ENCODE data around the gene FOXQ1.
"Not testable (repeated sequence)": the region's sequence is repeated elsewhere in the genome, so short reads cannot be mapped to it uniquely, and the experiment has no call there.

FOXQ1 gene

DNA sequence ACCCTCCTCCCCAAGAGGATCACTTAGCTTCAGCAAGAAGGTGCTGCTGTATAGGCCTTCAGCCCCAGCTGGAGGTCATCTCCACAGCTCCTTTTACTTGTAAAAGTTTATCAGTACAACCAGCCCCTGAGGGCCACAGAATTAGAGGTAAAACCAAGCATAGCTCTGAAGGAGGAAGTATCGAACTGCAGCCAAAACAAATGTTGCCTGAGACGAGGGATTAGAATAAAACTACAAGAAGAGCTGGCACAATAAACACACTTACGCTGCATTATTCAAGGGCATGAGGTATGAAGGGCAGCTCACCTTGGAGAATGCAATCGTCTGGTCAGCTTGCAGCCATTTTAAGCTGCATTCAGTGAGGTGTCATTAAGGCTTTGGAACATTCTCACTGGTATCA is 21.1 kb upstream of the FOXQ1 start:
- DNase-seq (ENCODE audit: low spot score), result no peak

DNA sequence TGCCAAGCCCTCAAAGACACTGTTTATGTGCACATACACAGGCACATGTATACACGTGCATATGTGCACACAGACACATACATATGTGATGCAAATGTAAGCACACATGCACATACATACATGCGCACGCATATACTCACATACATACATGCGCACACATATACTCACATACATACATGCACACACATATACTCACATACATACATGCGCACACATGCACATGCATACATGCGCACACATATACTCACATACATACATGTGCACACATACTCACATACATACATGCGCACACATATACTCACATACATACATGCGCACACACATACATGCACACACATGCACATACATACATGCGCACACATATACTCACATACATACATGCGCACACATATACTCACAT is 20.5 kb upstream of the FOXQ1 start:
- no peak for DNase-seq (ENCODE audit: low spot score)

DNA sequence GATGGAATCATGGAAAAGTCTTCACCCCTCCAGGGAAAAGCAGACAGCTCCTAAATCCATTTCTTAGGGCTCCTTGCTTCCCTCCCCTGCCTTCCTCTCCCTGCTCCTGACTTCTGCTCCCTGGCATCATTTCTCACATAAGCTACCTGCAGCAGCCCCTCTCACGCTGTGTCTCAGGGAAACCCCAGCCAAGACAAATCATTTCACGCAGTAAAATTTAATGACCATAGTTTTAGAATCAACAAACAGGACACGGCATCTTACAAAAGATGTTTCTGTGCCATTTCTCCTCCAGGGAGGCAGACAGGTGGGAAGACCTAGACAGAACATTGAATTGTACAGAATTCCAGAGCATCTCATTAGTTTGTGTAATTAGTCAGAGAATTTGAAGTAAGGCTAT is 16.5 kb upstream of the FOXQ1 start:
- no peak for DNase-seq (ENCODE audit: low spot score)

DNA sequence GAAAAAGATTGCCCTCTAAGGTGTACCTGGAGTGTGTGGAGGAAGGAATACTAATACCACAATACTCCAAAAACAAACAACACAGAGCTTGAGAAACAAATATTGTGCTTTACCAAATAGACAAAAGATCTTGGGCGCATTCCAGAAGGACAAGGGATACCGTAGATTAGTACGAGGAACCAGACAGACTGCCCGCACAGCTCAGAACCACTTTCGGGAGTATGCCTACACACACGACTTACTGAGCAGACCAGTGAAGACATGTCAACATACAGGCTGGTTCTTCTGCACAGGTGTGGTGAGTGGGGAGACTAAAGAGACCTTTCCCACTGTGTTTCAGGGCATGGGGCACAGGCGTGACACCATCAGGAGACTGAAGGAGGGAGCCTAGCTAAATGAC is 15.8 kb upstream of the FOXQ1 start:
- DNase-seq (ENCODE audit: low spot score), result no peak

DNA sequence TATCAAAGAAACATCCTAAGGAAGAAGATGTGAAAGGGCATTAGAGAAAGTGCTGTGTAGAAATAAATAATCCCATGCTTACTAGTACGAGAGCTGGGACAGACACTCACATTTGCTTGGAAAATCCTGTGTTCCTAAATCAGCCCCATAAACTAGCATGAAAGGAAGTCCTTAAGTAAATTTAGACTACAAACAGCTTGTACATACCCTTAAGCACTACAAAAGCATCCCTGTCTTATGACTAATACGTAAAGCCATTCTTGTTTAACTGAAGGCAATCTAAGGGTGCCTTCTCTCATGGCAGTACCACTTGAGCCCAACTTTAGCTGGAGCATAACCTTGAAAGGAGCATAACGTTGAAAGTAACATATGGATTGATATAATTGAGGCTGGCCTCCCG is 15.4 kb upstream of the FOXQ1 start:
- no peak for DNase-seq (ENCODE audit: low spot score)

DNA sequence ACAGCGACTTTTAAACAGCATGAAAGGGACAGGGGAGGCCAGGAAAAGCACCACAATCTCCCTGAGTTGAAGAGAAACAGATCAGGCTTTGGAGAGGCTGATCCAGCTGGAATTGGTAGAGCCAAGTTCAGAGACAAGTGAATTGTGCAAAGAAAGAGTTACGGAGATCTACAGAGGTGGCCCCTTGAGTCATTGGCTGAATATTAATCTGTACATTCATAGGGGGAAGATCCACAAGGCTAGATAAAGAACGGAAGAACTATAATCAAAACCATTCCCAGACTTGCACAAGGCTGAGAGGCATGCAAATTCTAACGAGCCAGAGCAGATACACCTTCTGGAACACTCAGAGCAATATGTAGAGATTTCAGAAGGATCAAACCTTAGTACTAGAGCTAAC is 14.2 kb upstream of the FOXQ1 start:
- DNase-seq (ENCODE audit: low spot score), result no peak

DNA sequence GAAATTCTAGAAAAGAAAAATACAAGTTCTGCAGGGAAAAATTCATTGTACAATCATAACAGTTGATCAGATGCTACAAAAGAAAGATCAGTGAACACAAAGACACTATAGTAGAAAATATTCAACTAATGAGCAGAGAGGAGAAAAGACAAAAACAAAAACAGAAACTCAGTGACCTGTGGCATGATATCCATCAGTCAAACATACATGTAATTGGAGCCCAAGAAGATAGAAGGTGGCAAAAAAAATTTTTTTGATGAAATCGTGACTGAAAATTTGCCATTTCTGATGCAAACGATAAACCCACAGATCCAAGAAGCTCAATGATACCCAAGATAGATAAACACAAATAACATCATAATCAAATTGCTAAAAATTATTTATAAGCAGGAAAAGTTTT is 13.1 kb upstream of the FOXQ1 start:
- DNase-seq (ENCODE audit: low spot score), result no peak

DNA sequence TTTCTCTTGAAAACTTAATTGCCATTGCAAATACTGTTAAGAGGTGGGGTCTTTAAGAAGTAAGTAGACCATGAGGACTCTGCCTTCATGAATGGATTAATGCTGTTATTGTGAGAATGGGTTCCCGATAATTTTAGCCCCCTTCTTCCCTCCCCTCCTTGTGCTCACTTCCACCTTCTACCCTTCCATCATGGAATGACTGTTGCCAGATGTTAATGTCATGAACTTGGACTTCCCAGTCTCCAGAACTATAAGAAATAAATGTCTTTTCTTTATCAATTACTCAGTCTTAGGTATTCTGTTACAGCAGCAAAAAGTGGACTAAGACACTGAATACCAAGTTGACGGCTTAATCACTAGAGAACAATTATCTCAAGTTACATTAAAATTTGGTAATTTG is 5.8 kb upstream of the FOXQ1 start:
- no peak for DNase-seq (ENCODE audit: low spot score)

DNA sequence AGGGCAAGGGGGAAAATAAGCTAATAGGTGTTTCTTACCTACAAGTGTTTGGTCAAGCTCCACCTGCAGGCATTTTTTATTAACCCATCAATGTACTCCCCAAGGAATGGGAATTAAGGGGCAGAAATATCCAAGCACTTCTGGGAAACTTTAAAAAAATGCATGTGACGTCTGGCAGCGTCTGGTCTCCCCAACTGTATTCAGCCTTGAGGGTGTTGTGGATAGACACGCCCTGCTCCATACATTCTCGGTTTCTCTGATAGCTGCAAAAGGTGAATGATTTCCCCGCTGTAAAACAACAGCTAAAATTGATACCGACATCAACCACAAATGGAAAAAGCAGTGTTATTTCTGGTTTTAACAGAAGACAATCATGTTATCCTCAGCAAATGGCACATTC is 2.5 kb upstream of the FOXQ1 start:
- no peak for DNase-seq (ENCODE audit: low spot score)

DNA sequence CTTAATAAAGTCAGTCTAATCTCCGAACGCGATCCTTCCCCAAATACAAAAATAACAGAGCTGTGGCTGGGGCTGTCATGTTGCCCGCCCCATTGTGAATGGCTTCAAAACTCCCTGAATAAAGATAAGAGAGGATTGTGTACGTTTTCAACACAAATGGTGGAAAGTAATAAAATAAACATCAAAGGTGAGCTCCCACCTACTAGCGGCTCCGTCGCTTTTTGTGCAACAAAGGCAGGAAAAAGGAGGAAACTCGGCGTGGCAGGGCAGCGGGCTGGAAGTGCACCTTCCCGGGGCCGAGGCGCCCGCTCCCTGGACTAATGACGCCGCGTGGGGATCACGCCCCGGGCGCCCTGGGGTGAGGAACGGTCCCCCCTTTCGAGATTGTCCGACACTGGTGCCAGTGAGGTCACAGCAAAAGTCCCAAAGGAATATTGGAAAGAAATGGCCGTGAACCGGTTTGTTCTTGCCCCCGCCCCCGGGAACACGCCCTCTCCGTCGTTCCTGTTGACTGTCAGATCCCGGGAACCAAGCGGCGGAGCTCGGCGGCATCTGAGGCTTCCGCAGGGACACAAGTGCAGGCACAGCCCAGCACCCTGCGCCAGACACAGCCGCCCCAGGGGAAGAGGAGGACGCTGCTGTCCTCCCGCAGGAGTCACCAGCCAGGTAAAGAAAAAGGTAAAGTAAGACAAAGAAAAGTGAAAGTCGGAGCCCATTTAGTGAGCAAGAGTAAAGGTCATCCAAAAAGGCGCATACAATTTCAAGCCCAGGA is 1.1 kb upstream of the FOXQ1 start:
- DNase-seq (ENCODE audit: low spot score), result no peak

DNA sequence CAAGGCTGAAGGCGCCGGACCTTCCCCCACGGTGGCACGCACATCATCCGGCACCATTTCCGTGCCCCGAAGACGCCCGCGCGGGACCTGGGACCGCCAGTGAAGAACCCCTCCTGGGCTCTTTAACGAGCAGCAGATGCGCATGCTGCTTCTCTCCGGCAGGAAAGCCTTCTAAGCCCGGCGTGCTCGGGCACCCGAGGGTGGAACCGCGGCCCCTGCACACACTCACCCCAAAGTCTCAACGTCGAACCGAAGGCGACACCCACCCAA is 240 bp downstream of the FOXQ1 start:
- no peak for DNase-seq (ENCODE audit: low spot score)

DNA sequence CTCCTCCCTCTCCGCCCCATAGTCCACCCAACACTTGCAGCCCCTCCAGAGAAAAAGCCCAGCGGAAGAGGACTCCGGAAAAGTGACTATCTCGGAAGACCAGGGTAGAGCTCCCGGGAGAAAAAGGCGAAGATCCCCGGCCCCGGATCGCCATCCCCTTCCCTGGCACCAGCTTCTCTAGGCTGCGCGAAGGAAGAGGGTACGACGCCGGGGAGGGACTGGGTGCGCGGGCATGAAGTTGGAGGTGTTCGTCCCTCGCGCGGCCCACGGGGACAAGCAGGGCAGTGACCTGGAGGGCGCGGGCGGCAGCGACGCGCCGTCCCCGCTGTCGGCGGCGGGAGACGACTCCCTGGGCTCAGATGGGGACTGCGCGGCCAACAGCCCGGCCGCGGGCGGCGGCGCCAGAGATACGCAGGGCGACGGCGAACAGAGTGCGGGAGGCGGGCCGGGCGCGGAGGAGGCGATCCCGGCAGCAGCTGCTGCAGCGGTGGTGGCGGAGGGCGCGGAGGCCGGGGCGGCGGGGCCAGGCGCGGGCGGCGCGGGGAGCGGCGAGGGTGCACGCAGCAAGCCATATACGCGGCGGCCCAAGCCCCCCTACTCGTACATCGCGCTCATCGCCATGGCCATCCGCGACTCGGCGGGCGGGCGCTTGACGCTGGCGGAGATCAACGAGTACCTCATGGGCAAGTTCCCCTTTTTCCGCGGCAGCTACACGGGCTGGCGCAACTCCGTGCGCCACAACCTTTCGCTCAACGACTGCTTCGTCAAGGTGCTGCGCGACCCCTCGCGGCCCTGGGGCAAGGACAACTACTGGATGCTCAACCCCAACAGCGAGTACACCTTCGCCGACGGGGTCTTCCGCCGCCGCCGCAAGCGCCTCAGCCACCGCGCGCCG is 822 bp downstream of the FOXQ1 start:
- no peak for DNase-seq (ENCODE audit: low spot score)

DNA sequence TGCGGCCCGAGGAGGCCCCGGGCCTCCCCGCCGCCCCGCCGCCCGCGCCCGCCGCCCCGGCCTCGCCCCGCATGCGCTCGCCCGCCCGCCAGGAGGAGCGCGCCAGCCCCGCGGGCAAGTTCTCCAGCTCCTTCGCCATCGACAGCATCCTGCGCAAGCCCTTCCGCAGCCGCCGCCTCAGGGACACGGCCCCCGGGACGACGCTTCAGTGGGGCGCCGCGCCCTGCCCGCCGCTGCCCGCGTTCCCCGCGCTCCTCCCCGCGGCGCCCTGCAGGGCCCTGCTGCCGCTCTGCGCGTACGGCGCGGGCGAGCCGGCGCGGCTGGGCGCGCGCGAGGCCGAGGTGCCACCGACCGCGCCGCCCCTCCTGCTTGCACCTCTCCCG is 1.5 kb downstream of the FOXQ1 start:
- DNase-seq (ENCODE audit: low spot score), result no peak

DNA sequence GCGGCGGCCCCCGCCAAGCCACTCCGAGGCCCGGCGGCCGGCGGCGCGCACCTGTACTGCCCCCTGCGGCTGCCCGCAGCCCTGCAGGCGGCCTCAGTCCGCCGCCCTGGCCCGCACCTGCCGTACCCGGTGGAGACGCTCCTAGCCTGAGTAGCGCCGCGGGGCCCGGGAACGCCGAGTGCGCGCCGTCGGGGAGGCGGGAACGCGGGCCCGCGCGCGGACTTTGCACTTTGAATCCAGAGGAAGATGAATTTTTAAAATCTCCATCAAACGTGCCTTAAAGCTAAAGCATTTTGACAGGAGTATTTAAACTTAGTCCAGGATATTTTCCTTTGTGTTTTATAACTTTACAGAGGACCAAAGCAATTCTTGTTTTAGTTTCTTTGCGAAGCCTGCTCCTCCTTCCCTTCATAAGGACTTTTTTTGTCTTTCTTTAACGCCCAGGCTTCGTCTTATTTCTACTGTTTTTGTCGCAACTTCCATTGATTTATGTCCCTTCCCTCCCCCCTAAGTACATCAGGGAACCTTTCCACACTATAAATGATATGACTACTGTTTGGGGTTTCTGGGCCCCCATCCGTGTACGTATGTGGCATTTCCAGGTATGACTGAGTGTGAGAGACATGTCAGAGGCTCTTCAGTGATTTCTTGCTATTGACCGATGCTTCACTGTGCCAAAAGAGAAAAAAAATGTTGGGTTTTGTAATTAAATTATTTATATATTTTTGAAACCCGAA is 2.0 kb downstream of the FOXQ1 start:
- no peak for DNase-seq (ENCODE audit: low spot score)

DNA sequence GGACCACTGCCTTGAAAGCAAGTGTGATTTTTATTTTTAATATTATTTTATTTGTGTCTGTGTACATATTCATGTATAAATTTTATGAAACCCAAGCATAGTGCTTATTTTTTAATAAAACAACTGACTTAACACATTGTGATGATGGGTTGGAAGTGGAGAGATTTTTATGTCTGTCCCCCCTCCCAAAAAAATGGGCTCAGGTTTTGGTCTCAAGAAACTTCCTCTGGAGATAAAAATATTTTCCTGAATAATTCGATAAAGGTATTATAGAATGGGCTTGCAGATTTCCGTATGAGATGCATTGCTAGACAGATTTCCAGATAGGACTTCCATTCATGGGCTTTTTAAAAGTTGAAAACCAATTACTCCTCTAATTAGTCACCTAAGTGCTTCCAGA is 2.7 kb downstream of the FOXQ1 start:
- no peak for DNase-seq (ENCODE audit: low spot score)

DNA sequence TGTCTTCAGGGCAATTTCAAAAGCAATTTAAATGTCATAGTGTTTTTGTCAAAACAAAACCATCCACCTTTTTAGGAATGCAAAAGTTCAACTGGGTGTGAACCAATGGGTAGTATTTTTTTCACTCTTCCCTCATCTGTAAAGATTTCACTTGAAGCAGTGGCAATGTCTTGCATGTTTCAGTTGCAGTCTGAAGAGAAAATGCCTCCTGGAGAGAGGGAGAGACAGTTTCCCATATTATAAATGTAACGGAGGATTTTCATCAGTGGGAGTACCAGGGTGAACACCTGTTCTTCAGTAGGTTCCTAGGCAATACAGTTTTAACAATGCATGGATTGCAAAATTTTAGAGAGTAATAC is 3.3 kb downstream of the FOXQ1 start:
- DNase-seq (ENCODE audit: low spot score), result no peak

DNA sequence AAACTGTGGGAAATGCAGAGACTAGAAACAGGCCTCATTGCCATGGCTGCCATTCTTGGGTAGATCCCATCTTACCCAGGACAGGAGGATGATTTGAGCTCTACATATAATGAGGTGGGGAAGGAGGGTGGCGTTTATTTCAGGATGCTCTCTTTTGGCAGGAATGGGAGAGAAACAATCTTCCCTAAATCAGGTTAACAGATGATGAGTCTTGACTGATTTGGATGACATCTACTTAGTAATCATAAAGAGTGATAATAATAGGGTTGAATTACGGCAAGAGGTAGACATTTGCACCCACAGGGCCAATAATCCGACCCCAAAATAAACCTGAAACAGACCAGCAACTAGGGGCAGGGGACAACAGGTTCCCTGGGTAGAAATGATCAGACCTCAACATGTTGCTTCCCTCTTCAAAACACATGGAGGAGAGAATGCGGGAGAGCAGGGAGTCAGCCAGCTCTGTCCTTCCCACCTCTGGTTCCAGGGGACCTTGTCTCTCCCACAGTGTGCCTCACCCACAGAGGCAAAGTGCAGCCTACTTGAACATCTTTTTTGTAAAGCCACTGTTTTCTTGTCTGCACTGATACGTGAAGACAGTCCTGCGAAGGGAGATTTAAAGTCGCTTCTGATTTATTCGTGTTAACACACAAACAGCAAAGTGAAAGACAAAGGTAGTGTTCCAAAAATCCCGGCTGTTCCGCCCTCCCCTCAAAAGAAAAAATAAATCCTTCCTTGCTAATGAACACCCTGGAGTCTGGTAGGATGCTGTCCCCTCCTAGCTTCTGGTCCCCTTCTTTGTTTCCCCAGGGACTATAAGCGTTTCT is 3.9 kb downstream of the FOXQ1 start:
- DNase-seq (ENCODE audit: low spot score), result no peak

DNA sequence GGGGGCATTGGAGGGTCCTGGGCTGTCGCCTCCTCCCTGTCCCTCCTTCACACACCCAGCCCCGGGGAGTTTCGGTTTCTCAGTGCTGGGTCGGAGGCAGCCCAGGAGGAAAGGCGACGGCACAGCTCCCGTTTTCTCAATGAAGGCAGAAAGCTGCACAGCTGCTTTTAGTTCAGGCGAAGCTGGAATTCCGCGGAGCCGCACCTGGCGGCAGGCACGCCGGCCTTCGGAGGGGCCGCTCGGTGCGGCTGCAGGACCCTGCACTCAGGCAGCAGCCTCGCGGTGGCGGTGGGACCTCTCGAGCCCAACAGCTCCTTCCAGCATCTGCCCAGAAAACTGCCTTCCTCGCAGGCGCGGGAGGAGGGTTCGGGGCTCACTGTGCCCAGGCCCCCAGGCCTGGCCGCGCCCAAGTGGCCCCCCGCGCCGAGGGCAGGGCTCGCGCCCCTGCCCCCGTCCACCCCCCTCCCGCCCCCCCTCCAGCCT is 4.6 kb downstream of the FOXQ1 start:
- no peak for DNase-seq (ENCODE audit: low spot score)

DNA sequence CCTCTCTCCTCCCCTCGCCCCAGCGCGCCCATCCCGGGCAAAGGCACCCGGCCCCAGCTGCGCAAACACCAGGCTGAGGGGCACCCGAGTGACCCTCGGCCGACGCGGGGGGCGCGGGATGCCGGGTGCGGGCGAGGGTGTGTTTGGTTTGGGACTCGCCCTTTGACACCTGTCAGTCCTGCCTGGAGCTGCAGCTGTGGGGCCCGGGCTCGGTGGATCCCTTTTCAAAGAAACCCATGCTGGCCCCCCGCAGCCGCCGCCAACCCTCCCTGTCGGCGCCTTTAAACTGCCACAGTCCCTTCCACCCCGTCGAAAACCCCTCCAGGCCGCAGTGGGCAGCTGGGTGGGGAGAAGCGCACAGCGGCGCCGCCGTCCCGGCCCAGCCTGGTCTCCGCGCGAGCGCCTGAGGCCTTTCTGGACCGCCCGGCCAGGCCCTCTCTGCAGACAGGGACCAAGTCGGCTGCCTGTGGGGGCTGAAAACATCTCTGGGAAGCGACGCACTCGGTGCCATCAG is 5.5 kb downstream of the FOXQ1 start:
- DNase-seq (ENCODE audit: low spot score), result no peak

DNA sequence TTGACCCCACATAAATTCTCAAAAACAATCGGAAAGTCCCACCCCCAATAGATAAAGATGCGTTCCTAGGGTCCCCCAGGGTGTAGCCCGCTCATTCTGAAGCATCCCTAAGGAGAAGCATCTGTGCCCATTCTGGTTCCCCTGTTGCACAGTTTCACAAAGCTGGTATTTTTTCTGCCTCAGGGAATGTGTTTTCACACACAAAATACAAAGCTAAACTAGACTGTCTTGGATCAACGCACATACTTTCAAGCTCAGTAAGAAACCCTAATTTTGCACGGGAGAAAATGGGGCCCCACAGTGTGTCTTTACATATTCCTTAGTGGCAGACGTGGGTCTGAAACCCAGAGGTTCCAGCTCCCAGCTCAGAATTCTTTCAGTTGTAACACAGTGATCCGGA is 6.1 kb downstream of the FOXQ1 start:
- no peak for DNase-seq (ENCODE audit: low spot score)

DNA sequence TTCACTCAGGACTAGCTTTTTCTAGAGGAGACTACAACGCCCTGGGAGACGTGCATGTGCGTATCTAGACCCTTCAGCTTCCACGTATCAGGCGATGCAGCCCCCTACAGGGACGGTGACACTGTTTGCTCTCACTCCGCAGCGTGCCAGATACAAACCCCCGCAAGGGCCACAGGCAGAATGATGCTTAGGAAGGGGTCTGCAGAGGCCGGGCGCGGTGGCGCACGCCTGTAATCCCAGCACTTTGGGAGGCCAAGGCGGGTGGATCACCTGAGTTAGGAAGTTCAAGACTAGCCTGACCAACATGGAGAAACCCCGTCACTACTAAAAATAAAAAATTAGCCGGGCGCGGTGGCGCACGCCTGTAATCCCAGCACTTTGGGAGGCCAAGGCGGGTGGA is 6.7 kb downstream of the FOXQ1 start:
- DNase-seq (ENCODE audit: low spot score), result not testable (repeated sequence)

DNA sequence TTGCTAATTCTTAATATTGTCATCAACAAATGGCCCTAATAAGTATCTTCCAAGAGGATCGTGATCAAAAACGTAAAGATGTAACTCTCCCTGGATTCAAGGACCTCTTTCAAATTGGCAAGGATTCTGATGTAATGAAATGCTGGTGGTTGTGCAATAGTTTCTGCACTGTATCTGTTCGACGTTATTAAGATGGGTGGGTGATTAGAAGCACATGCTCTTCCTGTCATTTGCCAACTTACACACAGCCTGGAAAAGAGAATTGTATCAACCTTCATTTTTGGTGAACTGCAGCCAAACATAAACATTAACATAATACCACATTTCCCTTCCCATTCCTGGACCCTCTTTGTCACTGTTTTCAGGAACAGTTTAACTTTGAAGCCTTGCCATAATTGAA is 9.8 kb downstream of the FOXQ1 start:
- DNase-seq (ENCODE audit: low spot score), result no peak

Measured in hepatic stellate cell (primary cell).